ENCODE data around the gene PALD1. TPM values are rescaled to one million over a fixed set of nuclear protein-coding genes. Genes with fewer than 3 reads are reported as not detected.

The PALD1 gene
- total and polyA plus RNA-seq, 9 of the 15 experiments (the other 6 are each of a cell fraction or from before 2014, with no cell fraction given), result 0.03 to 0.29 (median 0.09) TPM; not detected in 2

- no peak for TF ChIP-seq AFF1 (IDR thresholded peaks at IDR 0.05; ENCODE audit: low read depth in 1 of 2, partially characterized antibody in 2 of 2)
- TF ChIP-seq ZNF311 (CRISPR knock-in tag; IDR thresholded peaks at IDR 0.05), result peak; percentile 98
- TF ChIP-seq ZBTB8A (IDR thresholded peaks at IDR 0.05; ENCODE audit: partially characterized antibody), result no peak
- no peak for TF ChIP-seq ZNF12 (CRISPR knock-in tag; IDR thresholded peaks at IDR 0.05)
- no peak for TF ChIP-seq TAF15 (IDR thresholded peaks at IDR 0.05; ENCODE audit: low read depth, low read length)
- no peak for TF ChIP-seq CSDE1 (IDR thresholded peaks at IDR 0.05)
- TF ChIP-seq BMI1 (IDR thresholded peaks at IDR 0.05; ENCODE audit: low read length), result no peak
- no peak for TF ChIP-seq SPI1 (IDR thresholded peaks at IDR 0.05; ENCODE audit: borderline replicate concordance, low read depth, low read length)
- no peak for TF ChIP-seq ATF6 (CRISPR knock-in tag; IDR thresholded peaks at IDR 0.05)
- no peak for TF ChIP-seq TAL1 (IDR thresholded peaks at IDR 0.05)
- TF ChIP-seq CTCFL (IDR thresholded peaks at IDR 0.05; ENCODE audit: borderline replicate concordance, insufficient read depth, low read depth, low read length, poor library complexity, severe bottlenecking), result no peak
- TF ChIP-seq BHLHE40 (IDR thresholded peaks at IDR 0.05; ENCODE audit: low read length), result no peak
- no peak for TF ChIP-seq E2F1 (CRISPR knock-in tag; IDR thresholded peaks at IDR 0.05)
- TF ChIP-seq CTBP1 (IDR thresholded peaks at IDR 0.05; ENCODE audit: borderline replicate concordance), result peak; percentile 34; the same call in 1 of the 2 replicates
- no peak for TF ChIP-seq ZNF316 (IDR thresholded peaks at IDR 0.05)
- TF ChIP-seq ZNF263 (CRISPR knock-in tag; IDR thresholded peaks at IDR 0.05; ENCODE audit: borderline replicate concordance), result no peak
- no peak for TF ChIP-seq CHD1 (IDR thresholded peaks at IDR 0.05; ENCODE audit: low read length)
- TF ChIP-seq ZNF165 (CRISPR knock-in tag; IDR thresholded peaks at IDR 0.05; ENCODE audit: borderline replicate concordance), result peak; percentile 97
- no peak for TF ChIP-seq RBFOX2 (IDR thresholded peaks at IDR 0.05; ENCODE audit: low read depth, low read length)
Observed at GRCh38 chr10:70590655-70591416, 112.3 kb downstream of the PALD1 start (continued).
